HepG2 (cell line): ENCODE data around the gene NPW. TPM values are rescaled to one million over a fixed set of nuclear protein-coding genes. Genes with fewer than 3 reads are reported as not detected.

Experiments
- JUND ChIP-seq: sonication (generic); formaldehyde crosslinking; IDR thresholded peaks from 2 replicates; pipeline ENCODE4 v1.8.0; 2022; ENCODE audit warnings: mild to moderate bottlenecking, missing genetic modification reagents
- TP53 ChIP-seq: sonication (generic); formaldehyde crosslinking; conservative IDR thresholded peaks from 2 replicates; pipeline ENCODE4 v1.4.0; 2020; ENCODE audit warnings: missing genetic modification reagents
- ZBTB7A ChIP-seq: sonication (generic); formaldehyde crosslinking; IDR thresholded peaks from 2 replicates; pipeline ENCODE4 v1.8.0; 2022; ENCODE audit warnings: mild to moderate bottlenecking, missing genetic modification reagents
- ZNF790 ChIP-seq: sonication (generic); formaldehyde crosslinking; IDR thresholded peaks from 2 replicates; pipeline ENCODE4 v1.8.0; 2022; ENCODE audit warnings: missing genetic modification reagents, mild to moderate bottlenecking, borderline replicate concordance
- ZNF839 ChIP-seq: sonication (generic); formaldehyde crosslinking; IDR thresholded peaks from 2 replicates; pipeline ENCODE4 v1.4.0; 2020; ENCODE audit warnings: missing genetic modification reagents, mild to moderate bottlenecking, borderline replicate concordance
- polyA plus RNA-seq, 8 experiments: library from polyadenylated mRNA; depleted of rRNA in 3 of 8; stranded (reverse) in 7 of 8; unstranded in 1 of 8; fragments of >200 nt; fragmentation: Illumina TruSeq in 4 of 8; extraction: Trizol in 4 of 8; gene quantifications; 2 replicates each; pipeline versions ENCODE4 v1.2.1 to v1.2.3, GENCODE V29; 2011 to 2016; ENCODE audit warnings: low read depth in 4 of 8, missing spikeins in 1 of 8, mixed read lengths in 1 of 8; ENCODE audit not compliant: insufficient read depth in 1 of 8
- total RNA-seq, 5 experiments: library from RNA; depleted of rRNA; stranded (reverse); fragments of >200 nt; fragmentation: Illumina TruSeq; extraction: Trizol; gene quantifications; 2 replicates each; pipeline ENCODE4 v1.2.3, GENCODE V29; 2016; ENCODE audit warnings: low read depth in 1 of 5
- TF ChIP-seq, protein P1 (sequence below): sonication (generic); formaldehyde crosslinking; IDR thresholded peaks from 2 replicates; pipeline ENCODE4 v1.4.0; 2020; ENCODE audit warnings: mild to moderate bottlenecking, missing genetic modification reagents
- TF ChIP-seq, protein P2 (sequence below): sonication (generic); formaldehyde crosslinking; IDR thresholded peaks from 2 replicates; pipeline ENCODE4 v1.5.1; 2020; ENCODE audit warnings: mild to moderate bottlenecking, missing genetic modification reagents, moderate library complexity

The NPW gene
- total and polyA plus RNA-seq, 2 of the 13 experiments (the other 11 are each of a cell fraction or from before 2014, with no cell fraction given): 0.24 to 0.97 TPM

GRCh38 chr16:2027024-2028010, 7.7 kb downstream of the NPW start (continued):
- TF ChIP-seq, protein P1, sequence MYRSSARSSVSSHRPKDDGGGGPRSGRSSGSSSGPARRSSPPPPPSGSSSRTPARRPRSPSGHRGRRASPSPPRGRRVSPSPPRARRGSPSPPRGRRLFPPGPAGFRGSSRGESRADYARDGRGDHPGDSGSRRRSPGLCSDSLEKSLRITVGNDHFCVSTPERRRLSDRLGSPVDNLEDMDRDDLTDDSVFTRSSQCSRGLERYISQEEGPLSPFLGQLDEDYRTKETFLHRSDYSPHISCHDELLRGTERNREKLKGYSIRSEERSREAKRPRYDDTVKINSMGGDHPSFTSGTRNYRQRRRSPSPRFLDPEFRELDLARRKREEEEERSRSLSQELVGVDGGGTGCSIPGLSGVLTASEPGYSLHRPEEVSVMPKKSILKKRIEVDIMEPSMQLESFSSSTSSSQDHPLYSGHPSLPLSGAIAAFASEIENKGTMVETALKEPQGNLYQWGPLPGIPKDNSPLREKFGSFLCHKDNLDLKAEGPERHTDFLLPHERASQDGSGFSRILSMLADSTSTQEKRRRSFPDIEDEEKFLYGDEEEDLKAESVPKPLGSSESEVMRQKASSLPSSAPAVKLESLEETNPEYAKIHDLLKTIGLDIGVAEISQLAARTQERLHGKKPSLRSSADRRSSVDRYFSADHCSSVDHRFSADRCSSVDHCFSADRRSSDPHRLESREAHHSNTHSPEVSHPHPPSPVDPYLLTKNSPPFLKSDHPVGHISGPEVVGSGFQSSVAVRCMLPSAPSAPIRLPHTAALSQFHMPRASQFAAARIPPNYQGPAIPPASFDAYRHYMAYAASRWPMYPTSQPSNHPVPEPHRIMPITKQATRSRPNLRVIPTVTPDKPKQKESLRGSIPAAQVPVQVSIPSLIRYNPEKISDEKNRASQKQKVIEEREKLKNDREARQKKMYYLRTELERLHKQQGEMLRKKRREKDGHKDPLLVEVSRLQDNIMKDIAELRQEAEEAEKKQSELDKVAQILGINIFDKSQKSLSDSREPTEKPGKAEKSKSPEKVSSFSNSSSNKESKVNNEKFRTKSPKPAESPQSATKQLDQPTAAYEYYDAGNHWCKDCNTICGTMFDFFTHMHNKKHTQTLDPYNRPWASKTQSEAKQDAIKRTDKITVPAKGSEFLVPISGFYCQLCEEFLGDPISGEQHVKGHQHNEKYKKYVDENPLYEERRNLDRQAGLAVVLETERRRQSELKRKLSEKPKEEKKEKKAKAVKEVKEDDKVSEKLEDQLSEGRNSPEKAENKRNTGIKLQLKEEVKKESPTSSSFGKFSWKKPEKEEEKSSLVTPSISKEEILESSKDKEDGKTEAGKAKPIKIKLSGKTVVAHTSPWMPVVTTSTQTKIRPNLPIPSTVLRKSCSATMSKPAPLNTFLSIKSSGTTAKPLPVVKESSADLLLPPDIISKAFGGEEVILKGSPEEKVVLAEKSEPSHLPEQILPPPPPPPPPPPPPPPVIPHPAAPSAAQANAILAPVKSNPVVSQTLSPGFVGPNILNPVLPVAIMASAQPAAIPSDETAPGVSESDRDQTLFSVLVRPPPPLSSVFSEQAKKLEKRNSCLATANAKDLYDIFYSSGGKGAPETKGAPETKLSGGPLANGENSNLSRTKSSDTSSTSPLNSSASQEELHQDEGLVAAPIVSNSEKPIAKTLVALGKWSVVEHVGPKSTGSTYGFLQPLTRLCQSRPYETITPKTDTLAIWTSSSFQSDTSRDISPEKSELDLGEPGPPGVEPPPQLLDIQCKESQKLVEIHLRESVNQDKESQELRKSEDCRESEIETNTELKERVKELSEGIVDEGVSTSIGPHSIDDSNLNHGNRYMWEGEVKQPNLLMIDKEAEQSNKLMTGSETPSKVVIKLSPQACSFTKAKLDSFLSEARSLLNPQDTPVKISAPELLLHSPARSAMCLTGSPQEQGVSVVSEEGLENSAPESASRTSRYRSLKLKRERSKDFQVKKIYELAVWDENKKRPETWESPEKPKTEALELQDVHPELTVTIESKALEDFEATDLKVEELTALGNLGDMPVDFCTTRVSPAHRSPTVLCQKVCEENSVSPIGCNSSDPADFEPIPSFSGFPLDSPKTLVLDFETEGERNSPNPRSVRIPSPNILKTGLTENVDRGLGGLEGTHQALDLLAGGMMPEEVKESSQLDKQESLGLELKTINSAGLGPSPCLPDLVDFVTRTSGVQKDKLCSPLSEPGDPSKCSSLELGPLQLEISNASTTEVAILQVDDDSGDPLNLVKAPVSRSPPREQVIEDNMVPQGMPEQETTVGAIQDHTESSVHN (CRISPR knock-in tag): no peak
- TF ChIP-seq JUND (CRISPR knock-in tag): peak; percentile 43; the same call in 1 of the 2 replicates
- TF ChIP-seq ZNF839 (CRISPR knock-in tag): no peak
- no peak for TF ChIP-seq TP53 (CRISPR knock-in tag)
- TF ChIP-seq, protein P2, sequence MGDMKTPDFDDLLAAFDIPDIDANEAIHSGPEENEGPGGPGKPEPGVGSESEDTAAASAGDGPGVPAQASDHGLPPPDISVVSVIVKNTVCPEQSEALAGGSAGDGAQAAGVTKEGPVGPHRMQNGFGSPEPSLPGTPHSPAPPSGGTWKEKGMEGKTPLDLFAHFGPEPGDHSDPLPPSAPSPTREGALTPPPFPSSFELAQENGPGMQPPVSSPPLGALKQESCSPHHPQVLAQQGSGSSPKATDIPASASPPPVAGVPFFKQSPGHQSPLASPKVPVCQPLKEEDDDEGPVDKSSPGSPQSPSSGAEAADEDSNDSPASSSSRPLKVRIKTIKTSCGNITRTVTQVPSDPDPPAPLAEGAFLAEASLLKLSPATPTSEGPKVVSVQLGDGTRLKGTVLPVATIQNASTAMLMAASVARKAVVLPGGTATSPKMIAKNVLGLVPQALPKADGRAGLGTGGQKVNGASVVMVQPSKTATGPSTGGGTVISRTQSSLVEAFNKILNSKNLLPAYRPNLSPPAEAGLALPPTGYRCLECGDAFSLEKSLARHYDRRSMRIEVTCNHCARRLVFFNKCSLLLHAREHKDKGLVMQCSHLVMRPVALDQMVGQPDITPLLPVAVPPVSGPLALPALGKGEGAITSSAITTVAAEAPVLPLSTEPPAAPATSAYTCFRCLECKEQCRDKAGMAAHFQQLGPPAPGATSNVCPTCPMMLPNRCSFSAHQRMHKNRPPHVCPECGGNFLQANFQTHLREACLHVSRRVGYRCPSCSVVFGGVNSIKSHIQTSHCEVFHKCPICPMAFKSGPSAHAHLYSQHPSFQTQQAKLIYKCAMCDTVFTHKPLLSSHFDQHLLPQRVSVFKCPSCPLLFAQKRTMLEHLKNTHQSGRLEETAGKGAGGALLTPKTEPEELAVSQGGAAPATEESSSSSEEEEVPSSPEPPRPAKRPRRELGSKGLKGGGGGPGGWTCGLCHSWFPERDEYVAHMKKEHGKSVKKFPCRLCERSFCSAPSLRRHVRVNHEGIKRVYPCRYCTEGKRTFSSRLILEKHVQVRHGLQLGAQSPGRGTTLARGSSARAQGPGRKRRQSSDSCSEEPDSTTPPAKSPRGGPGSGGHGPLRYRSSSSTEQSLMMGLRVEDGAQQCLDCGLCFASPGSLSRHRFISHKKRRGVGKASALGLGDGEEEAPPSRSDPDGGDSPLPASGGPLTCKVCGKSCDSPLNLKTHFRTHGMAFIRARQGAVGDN (CRISPR knock-in tag): peak; percentile 74
- peak; percentile 16; the same call in 1 of the 2 replicates for TF ChIP-seq ZNF790
- TF ChIP-seq ZBTB7A (CRISPR knock-in tag): peak; percentile 67
